GM12878 (cell line): Measurements from ENCODE around the gene HYDIN. TPM values are rescaled to one million over a fixed set of nuclear protein-coding genes. Genes with fewer than 3 reads are reported as not detected.
"Not testable (repeated sequence)": the region's sequence is repeated elsewhere in the genome, so short reads cannot be mapped to it uniquely, and the experiment has no call there.

ENCODE experiments used
- ATAC-seq: fragments of 200-7000 bp; cut with Tn5 transposase; 3 replicates; pipeline ENCODE4 v1.9.1; 2020; ENCODE audit warnings: mild to moderate bottlenecking, moderate library complexity
- BruUV-seq: library from RNA; stranded (reverse); fragments of 400-500 nt; replicated peaks from 2 replicates; lab custom pipeline; 2021; lab: Mats Ljungman, UMichigan
- CTCF ChIA-PET: fragments of 300-600 bp; sonication (Branson Sonifier 250); formaldehyde crosslinking; extraction: SDS; loops from one replicate; lab custom pipeline; 2021; ENCODE audit warnings: inconsistent platforms; lab: Yijun Ruan, JAX
- POLR2A ChIA-PET: fragments of 350-600 bp; formaldehyde crosslinking; extraction: SDS; loops from one replicate; lab custom pipeline; 2021; ENCODE audit warnings: inconsistent platforms; lab: Charles Lee
- RAD21 ChIA-PET: fragments of 300-600 bp; sonication (Branson Sonifier 250); formaldehyde crosslinking; loops from one replicate; lab custom pipeline; 2023; ENCODE audit warnings: antibody characterized with exemption; ENCODE audit not compliant: unreplicated experiment; lab: Charles Lee
- SMC1A ChIA-PET: fragments of 300-600 bp; sonication (Branson Sonifier 250); formaldehyde crosslinking; loops from one replicate; lab custom pipeline; 2023; ENCODE audit not compliant: unreplicated experiment, uncharacterized antibody; lab: Charles Lee
- DNase-seq: peaks from one replicate; pipeline ENCODE4 v3.0.0-alpha.2; 2011; ENCODE audit warnings: low read depth, low spot score
- FAIRE-seq: peaks from 3 replicates; lab custom pipeline; 2011; peaks lifted over from hg19 to GRCh38; lab: Jason Lieb, UNC
- H2AFZ ChIP-seq: 2 replicates; pipeline ENCODE4 v1.6.0; 2011; ENCODE audit warnings: low read depth, low read length, control low read depth; ENCODE audit not compliant: control insufficient read depth
- H3K27ac ChIP-seq: 2 replicates; pipeline ENCODE4 v1.5.1; 2011; ENCODE audit warnings: control low read depth; ENCODE audit not compliant: control insufficient read depth, insufficient read depth
- H3K27me3 ChIP-seq, 2 experiments: replicated peaks in 1 of 2; 2 replicates each; pipeline versions ENCODE4 v1.6.0 to v1.6.1; 2011; ENCODE audit warnings: low read length in 1 of 2; ENCODE audit not compliant: control insufficient read depth in 2 of 2, insufficient read depth in 2 of 2
- H3K36me3 ChIP-seq, 2 experiments: 2 replicates each; pipeline ENCODE4 v1.5.1; 2011; ENCODE audit warnings: low read length in 1 of 2; ENCODE audit not compliant: control insufficient read depth in 2 of 2, insufficient read depth in 2 of 2
- H3K4me1 ChIP-seq: 2 replicates; pipeline ENCODE4 v1.6.1; 2011; ENCODE audit warnings: mild to moderate bottlenecking, low read length, moderate library complexity, mixed read lengths; ENCODE audit not compliant: control insufficient read depth, insufficient read depth
- H3K4me2 ChIP-seq: 2 replicates; pipeline ENCODE4 v1.6.0; 2011; ENCODE audit warnings: control low read depth; ENCODE audit not compliant: control insufficient read depth, insufficient read depth
- H3K4me3 ChIP-seq: fragments of 200-600 bp; sonication (generic); 2 replicates; pipeline ENCODE4 v1.5.1; 2016
- H3K79me2 ChIP-seq: 2 replicates; pipeline ENCODE4 v1.6.0; 2011; ENCODE audit warnings: low read length; ENCODE audit not compliant: control insufficient read depth, insufficient read depth
- H3K9ac ChIP-seq: 2 replicates; pipeline ENCODE4 v1.8.0; 2011; ENCODE audit warnings: low read length, control low read depth, mixed read lengths; ENCODE audit not compliant: control insufficient read depth, insufficient read depth
- H3K9me3 ChIP-seq: replicated peaks from 3 replicates; pipeline ENCODE4 v1.5.1; 2011; ENCODE audit warnings: mild to moderate bottlenecking, low read length; ENCODE audit not compliant: control insufficient read depth, insufficient read depth
- H4K20me1 ChIP-seq: 2 replicates; pipeline ENCODE4 v1.6.0; 2011; ENCODE audit not compliant: control insufficient read depth, insufficient read depth
- WGBS: methylation state at CpG from one replicate; pipeline ENCODE4 v1.1.6; 2016; ENCODE audit warnings: low lambda C conversion rate; ENCODE audit not compliant: insufficient replicate concordance, insufficient coverage; ENCODE audit errors: missing lambda C conversion rate; 5-methylcytosine and 5-hydroxymethylcytosine counted together
- in situ Hi-C: fragments of 300-500 bp; cut with MboI; formaldehyde crosslinking; loops from 9 replicates; pipeline ENCODE4 v1.14.3; 2018; ENCODE audit warnings: mixed read lengths
- intact Hi-C: fragments of 100-400 bp; cut with micrococcal nuclease; formaldehyde crosslinking; loops from one replicate; pipeline ENCODE4 v1.14.2; 2022; ENCODE audit not compliant: unreplicated experiment
- polyA plus RNA-seq, 11 experiments: library from polyadenylated mRNA; depleted of rRNA in 4 of 11; unstranded in 6 of 11; stranded (reverse) in 5 of 11; fragments of >200 nt; fragmentation: Nextera tagmentation in 4 of 11; fragmentation: Illumina TruSeq in 1 of 11; extraction: Ambion mirVana in 4 of 11; extraction: Trizol in 1 of 11; gene quantifications; 1 replicate in 1 of 11; 2 replicates in 10 of 11; pipeline versions ENCODE4 v1.2.1 to v1.2.3, GENCODE V29; 2011 to 2016; ENCODE audit warnings: inconsistent platforms in 2 of 11, missing spikeins in 2 of 11, low read depth in 1 of 11
- total RNA-seq, 4 experiments: library from RNA; depleted of rRNA in 3 of 4; stranded (reverse); fragments of >200 nt in 3 of 4; fragmentation: Illumina TruSeq in 1 of 4; extraction: Trizol in 1 of 4; gene quantifications; 2 replicates each; pipeline versions ENCODE4 v1.2.1 to v1.2.3, GENCODE V29; 2013 to 2021

The HYDIN gene
- total and polyA plus RNA-seq, 10 of the 15 experiments (the other 5 are each of a cell fraction or from before 2014, with no cell fraction given): 0.01 to 0.30 (median 0.10) TPM; not detected in 7

DNA sequence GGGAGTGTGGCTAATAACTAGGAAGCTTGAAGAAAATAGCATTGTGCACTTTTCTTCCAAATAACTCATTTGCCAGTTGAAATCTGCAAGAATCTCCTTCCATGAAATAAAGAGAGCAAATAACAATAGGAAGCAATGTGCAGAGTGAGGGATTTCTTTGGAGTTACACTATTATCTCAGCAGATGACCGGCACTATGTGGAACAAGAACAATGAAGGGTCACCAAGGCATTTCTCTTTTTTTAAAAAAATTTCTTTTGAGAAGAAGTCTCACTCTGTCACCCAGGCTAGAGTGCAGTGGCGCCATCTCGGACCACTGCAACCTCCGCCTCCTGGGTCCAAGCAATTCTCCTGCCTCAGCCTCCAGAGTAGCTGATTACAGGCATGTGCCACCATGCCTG, 192.1 kb downstream of the HYDIN start:
- H3K79me2 ChIP-seq, ATAC-seq, H3K36me3 ChIP-seq, H4K20me1 ChIP-seq, RAD21 ChIA-PET, FAIRE-seq, BruUV-seq, POLR2A ChIA-PET, H2AFZ ChIP-seq, in situ Hi-C loops, intact Hi-C loops, H3K4me2 ChIP-seq, H3K4me1 ChIP-seq, H3K9ac ChIP-seq, H3K27me3 ChIP-seq, CTCF ChIA-PET, SMC1A ChIA-PET, H3K27ac ChIP-seq, DNase-seq, H3K4me3 ChIP-seq, H3K9me3 ChIP-seq: not testable (repeated sequence)
- WGBS: 52% methylated on average over 4 of the region's 4 CpGs

DNA sequence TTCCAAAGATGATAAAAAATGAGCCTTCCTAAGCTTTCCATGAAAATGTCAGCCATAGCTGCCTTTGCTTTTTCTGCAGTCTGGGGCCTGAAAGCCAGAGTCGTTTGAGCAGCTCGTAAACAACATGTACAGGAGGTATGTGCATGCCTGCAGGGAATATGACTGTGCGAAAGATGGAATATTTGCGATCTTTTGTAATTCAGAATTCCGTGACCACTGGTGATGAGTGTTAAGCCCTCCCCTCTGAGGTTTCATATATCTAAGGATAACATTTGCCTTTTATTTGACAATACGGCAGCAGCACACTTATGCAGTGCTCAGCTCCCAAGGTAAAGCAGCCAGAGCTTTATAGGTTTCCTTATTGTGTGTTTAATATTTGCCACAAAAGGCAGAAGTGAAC, 192.5 kb downstream of the HYDIN start:
- POLR2A ChIA-PET: not testable (repeated sequence)
- 56% methylated on average over 6 of the region's 6 CpGs for WGBS

DNA sequence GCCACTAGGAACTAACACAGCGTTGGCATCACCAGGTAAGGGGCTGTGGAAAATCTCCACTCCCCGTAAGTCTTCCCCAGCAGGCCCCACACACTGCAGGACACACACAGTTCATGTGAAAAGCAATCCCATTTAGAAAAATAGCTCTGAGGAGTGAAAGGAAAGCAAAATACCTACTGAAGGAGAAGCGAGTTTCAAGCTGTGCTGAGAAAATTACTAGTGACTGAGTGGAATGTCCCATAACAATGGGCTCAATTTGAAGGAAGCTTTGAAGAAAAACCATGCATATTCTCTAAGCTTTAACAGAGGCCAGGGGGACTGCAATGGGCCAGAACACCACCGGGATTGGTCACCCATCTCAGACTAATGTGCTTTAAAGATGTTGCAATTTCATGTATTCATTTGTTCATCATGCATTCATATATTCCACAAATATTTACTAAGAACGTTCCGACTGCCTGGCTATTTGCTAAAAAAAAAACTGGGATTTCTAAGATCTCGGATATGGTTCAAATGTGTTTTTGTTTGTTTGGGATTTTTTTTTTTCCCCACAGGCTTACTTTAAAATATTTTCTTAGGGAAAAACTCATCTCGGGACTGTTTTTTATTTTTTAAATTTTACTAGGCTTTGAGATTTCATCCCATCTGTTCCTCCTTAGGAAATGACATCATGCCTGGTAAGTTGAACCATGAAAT, 202.3 kb downstream of the HYDIN start:
- FAIRE-seq, in situ Hi-C loops, H3K4me3 ChIP-seq, H3K36me3 ChIP-seq, intact Hi-C loops, CTCF ChIA-PET, H3K9me3 ChIP-seq, H3K4me2 ChIP-seq, H2AFZ ChIP-seq, H3K9ac ChIP-seq, ATAC-seq, POLR2A ChIA-PET, RAD21 ChIA-PET, H4K20me1 ChIP-seq, H3K79me2 ChIP-seq, H3K27ac ChIP-seq, BruUV-seq, SMC1A ChIA-PET, DNase-seq, H3K4me1 ChIP-seq, H3K27me3 ChIP-seq: not testable (repeated sequence)
- WGBS: 30% methylated on average over 7 of the region's 8 CpGs

More for the DNA sequence above, 192.5 kb downstream of the HYDIN start:
- H3K4me2 ChIP-seq, H4K20me1 ChIP-seq, ATAC-seq, H3K9ac ChIP-seq, FAIRE-seq, CTCF ChIA-PET, H2AFZ ChIP-seq, H3K27me3 ChIP-seq, SMC1A ChIA-PET, H3K36me3 ChIP-seq, RAD21 ChIA-PET, H3K4me1 ChIP-seq, BruUV-seq, DNase-seq, in situ Hi-C loops, H3K9me3 ChIP-seq, H3K27ac ChIP-seq, H3K79me2 ChIP-seq, H3K4me3 ChIP-seq, intact Hi-C loops: not testable (repeated sequence)

DNA sequence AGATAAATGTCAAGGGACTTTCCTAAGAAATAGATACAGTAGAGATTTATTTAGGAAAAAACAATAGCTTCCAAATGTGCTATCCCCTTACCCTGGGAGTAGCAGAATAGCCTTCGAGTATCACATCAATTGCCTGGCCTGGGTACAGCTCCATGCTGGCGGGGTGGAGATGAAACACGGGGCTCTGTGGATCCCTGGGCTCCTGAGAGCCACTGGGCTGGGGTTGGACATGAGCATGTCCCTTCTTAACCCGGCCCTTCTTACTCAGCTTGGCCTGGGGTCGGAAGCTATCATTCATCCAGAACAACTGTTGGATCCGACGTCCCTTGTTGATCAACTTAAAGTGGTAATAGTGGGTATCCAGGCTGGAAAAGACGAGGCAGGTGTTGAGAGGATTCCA, 203.0 kb downstream of the HYDIN start:
- intact Hi-C loops, H3K9ac ChIP-seq, SMC1A ChIA-PET, DNase-seq, H2AFZ ChIP-seq, BruUV-seq, FAIRE-seq, H3K4me2 ChIP-seq, H3K4me1 ChIP-seq, H3K4me3 ChIP-seq, H4K20me1 ChIP-seq, CTCF ChIA-PET, H3K27me3 ChIP-seq, in situ Hi-C loops, H3K79me2 ChIP-seq, H3K9me3 ChIP-seq, H3K36me3 ChIP-seq, RAD21 ChIA-PET, POLR2A ChIA-PET, ATAC-seq, H3K27ac ChIP-seq: not testable (repeated sequence)
- 0% methylated on average over 3 of the region's 8 CpGs for WGBS
